Heart right ventricle (tissue), 16 donors: Measurements from ENCODE around the gene UXS1. TPM values are rescaled to one million over a fixed set of nuclear protein-coding genes. Genes with fewer than 3 reads are reported as not detected.

Experiments used
- ATAC-seq, 8 donors: fragments of 200-7000 bp; cut with Tn5 transposase; one replicate each; pipeline ENCODE4 v1.9.1; 2020; ENCODE audit warnings: mild to moderate bottlenecking in 8 of 8, moderate library complexity in 8 of 8, moderate number of reproducible peaks in 1 of 8
- DNase-seq, 2 donors: peaks; one replicate each; pipeline ENCODE4 v3.0.0-alpha.2; 2020
- H3K27ac ChIP-seq, 10 donors: fragments of 200-600 bp; sonication (generic) in 2 of 10; one replicate each; pipeline versions ENCODE4 v1.5.0 to v1.8.0; 2020 to 2022; ENCODE audit warnings: mild to moderate bottlenecking in 3 of 10
- H3K27me3 ChIP-seq, 7 donors: fragments of 200-600 bp; one replicate each; pipeline ENCODE4 v1.8.0; 2021 to 2022; ENCODE audit warnings: mild to moderate bottlenecking in 2 of 7
- H3K36me3 ChIP-seq, 9 donors: fragments of 200-600 bp; sonication (generic) in 1 of 9; one replicate each; pipeline versions ENCODE4 v1.5.0 to v1.8.0; 2020 to 2022; ENCODE audit warnings: mild to moderate bottlenecking in 2 of 9
- H3K4me1 ChIP-seq, 9 donors: fragments of 200-600 bp; sonication (generic) in 1 of 9; one replicate each; pipeline versions ENCODE4 v1.5.0 to v1.8.0; 2020 to 2022; ENCODE audit warnings: mild to moderate bottlenecking in 4 of 9
- H3K4me3 ChIP-seq, 10 donors: fragments of 200-600 bp; sonication (generic) in 2 of 10; one replicate each; pipeline versions ENCODE4 v1.5.0 to v1.8.0; 2020 to 2022; ENCODE audit warnings: mild to moderate bottlenecking in 7 of 10, moderate library complexity in 2 of 10
- H3K9me3 ChIP-seq, 11 donors: fragments of 200-600 bp in 10 of 11; sonication (generic) in 2 of 11; one replicate each; pipeline versions ENCODE4 v1.5.0 to v1.8.0; 2013 to 2022; ENCODE audit warnings: mild to moderate bottlenecking in 2 of 11, control low read depth in 1 of 11, moderate library complexity in 1 of 11
- WGBS, 2 donors: extraction: QIAGEN DNeasy Blood & Tissue Kit; methylation state at CpG; one replicate each; pipeline ENCODE4 v1.1.7; 2013; ENCODE audit warnings: inconsistent platforms in 1 of 2; 5-methylcytosine and 5-hydroxymethylcytosine counted together
- intact Hi-C, 10 donors: fragments of 100-400 bp; cut with DNase I; formaldehyde crosslinking; loops; one replicate each; pipeline versions ENCODE4 v1.11.1 to v1.14.2; 2022
- polyA plus RNA-seq, 2 donors: library from polyadenylated mRNA; stranded (reverse); fragments of 200-250 nt; gene quantifications; one replicate each; pipeline ENCODE4 v1.2.3, GENCODE V29; 2013
- total RNA-seq, 10 donors: library from RNA; stranded (reverse); fragmentation: NEBNext Ultra II Directional in 3 of 10; extraction: Animal tissue kit (Norgen Biotek cat#: 25700) in 3 of 10; gene quantifications; one replicate each; pipeline versions ENCODE4 v1.2.1 to v1.2.4, GENCODE V29; 2021 to 2023
- TF ChIP-seq, protein P1 (sequence below), 9 donors: fragments of 200-600 bp; sonication (generic) in 2 of 9; IDR thresholded peaks; one replicate each; pipeline versions ENCODE4 v1.5.0 to v1.8.0; 2021 to 2022; ENCODE audit warnings: antibody characterized with exemption in 9 of 9, mild to moderate bottlenecking in 5 of 9, moderate library complexity in 1 of 9
- donor health status: Arrhythmogenic right ventricular cardiomyopathy.
- donor health status: ischemic (EF 13 %, LVEDD 7.1; RV severe dilation, severe dysfunction).
- donor health status: healthy with polysubstance abuse.
- donor health status: DM: no; HTN: yes; CAD: no.
- donor health status: DM: no; HTN: no; CAD: no.
- donor health status: ischemic (EF 25% LVEDD 6.9; RV normal size, moderate dysfunction).
- donor health status: ischemic (EF 25% LVEDD 5.7; RV mildly dilated, moderate dysfunction).
- donor health status: healthy.
- donor health status: DM: yes; HTN: yes; CAD: no.
- donor health status: Ischemic cardiomyopathy.
- donor health status: ischemic (EF 35%, LVEDD 5.7; RV mildly dilated, moderate dysfunction).
- donor health status: nonischemic (EF 11% LVEDD 7.7; RV severe dilation, severe dysfunction).
- donor health status: DM: yes; HTN: yes; CAD: no.
- donor health status: PGD.
- donor health status: ischemic (EF 29% LVEDD 5.4; RV normal size, mild dysfunction).
- donor health status: nonischemic (EF 23%, LVEDD 6.1; RV moderate dilation, normal function).

The UXS1 gene
- total and polyA plus RNA-seq, 12 donors = 7.1 to 35.0 (median 25.1) TPM

DNA sequence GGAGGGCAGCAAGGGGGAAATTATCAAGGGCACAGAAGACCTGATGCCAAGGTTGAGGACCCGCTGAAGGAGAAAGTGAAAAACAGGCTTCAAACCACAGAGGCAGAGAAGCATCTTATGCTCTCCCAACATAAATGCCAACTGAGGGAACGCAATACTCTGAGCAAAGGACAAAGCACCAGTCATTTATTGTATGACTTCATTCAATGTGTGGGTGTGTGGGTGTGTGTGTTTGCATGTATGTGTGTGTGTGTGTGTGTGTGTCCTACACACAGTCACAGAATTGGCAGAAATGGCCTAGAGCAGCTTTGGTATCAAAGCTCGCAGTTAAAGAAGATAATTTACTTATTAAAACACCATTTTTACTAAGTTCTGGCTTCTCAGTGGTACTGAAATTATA is 51.4 kb downstream of the UXS1 start:
- H3K9me3 ChIP-seq = no peaks in the 10 kb centered on the region
- TF ChIP-seq, protein P1, sequence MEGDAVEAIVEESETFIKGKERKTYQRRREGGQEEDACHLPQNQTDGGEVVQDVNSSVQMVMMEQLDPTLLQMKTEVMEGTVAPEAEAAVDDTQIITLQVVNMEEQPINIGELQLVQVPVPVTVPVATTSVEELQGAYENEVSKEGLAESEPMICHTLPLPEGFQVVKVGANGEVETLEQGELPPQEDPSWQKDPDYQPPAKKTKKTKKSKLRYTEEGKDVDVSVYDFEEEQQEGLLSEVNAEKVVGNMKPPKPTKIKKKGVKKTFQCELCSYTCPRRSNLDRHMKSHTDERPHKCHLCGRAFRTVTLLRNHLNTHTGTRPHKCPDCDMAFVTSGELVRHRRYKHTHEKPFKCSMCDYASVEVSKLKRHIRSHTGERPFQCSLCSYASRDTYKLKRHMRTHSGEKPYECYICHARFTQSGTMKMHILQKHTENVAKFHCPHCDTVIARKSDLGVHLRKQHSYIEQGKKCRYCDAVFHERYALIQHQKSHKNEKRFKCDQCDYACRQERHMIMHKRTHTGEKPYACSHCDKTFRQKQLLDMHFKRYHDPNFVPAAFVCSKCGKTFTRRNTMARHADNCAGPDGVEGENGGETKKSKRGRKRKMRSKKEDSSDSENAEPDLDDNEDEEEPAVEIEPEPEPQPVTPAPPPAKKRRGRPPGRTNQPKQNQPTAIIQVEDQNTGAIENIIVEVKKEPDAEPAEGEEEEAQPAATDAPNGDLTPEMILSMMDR (IDR thresholded peaks at IDR 0.05) = no peak
- DNase-seq (no peak), ATAC-seq (no peak)
- no peak overlapping the region for H3K27ac ChIP-seq
- intact Hi-C loops = no loop called here
- H3K4me3 ChIP-seq = no peak overlapping the region
- H3K27me3 ChIP-seq = no peaks in the 10 kb centered on the region
- 85 to 92% methylated on average over 3 of the region's 3 CpGs for WGBS, 2 donors
- peaks cover 0 to 16% (median 0%) of the 10 kb centered on the region in 9 donors for H3K36me3 ChIP-seq
- peaks cover 0 to 33% (median 15%) of the 10 kb centered on the region in 9 donors for H3K4me1 ChIP-seq

DNA sequence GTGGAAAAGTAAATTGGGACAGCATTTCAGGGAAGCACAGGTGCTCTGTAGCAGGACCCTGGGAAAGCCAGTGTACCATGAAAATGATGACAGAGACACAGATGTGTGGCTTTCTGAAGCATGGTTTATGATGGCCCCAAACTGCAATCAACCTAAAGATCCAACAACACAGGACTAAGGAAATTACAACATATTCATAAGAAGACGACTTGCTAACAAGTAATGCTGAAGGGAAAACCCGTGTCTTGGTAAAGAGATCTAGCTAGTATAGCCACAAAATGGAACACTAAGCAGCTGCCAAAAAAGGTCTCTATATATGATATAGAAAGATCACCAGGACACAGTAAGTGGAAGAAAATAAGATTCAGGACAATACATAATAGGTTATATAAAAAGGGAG is 53.2 kb downstream of the UXS1 start:
- intact Hi-C loops = no loop called here

DNA sequence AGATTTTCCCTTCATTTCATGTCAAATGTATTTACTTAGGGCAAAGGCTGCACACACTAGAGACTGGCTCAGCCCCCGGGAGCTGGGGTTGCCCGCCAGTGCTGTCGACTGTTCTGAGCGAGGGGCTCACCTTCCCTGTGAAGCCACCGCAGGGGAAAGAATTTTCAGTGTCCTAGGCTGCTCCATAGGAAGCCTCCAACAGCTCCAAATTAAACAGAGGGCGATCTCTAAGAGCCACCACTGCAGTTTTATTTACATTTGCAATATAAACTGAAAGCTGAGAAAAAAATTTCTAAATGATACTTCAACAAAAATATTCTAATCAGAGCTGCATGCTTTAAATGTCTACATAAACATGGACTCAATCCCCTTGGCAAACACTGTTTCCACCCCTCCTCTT is 54.0 kb downstream of the UXS1 start:
- ATAC-seq (no peak), DNase-seq (no peak)
- Histone ChIP-seq H3K27ac (no peak overlapping the region), H3K4me3 (no peak overlapping the region), H3K36me3 (peaks cover 0 to 8% (median 0%) of the 10 kb centered on the region in 9 donors), H3K9me3 (no peaks in the 10 kb centered on the region), H3K27me3 (no peaks in the 10 kb centered on the region), H3K4me1 (peaks cover 0 to 38% (median 15%) of the 10 kb centered on the region in 9 donors)
- 94 to 95% methylated on average over 6 of the region's 6 CpGs for WGBS, 2 donors
- TF ChIP-seq, protein P1 (IDR thresholded peaks at IDR 0.05) = no peak
- intact Hi-C loops = no loop called here

More for the DNA sequence above, 53.2 kb downstream of the UXS1 start:
- Histone ChIP-seq H3K9me3 (no peaks in the 10 kb centered on the region), H3K27ac (no peak overlapping the region), H3K27me3 (no peaks in the 10 kb centered on the region), H3K36me3 (peaks cover 0 to 14% (median 0%) of the 10 kb centered on the region in 9 donors), H3K4me1 (peaks cover 0 to 38% (median 15%) of the 10 kb centered on the region in 9 donors), H3K4me3 (no peak overlapping the region)
- WGBS, 2 donors = 72 to 74% methylated on average over 2 of the region's 2 CpGs
- TF ChIP-seq, protein P1 (IDR thresholded peaks at IDR 0.05) = no peak
- DNase-seq (no peak), ATAC-seq (no peak)

DNA sequence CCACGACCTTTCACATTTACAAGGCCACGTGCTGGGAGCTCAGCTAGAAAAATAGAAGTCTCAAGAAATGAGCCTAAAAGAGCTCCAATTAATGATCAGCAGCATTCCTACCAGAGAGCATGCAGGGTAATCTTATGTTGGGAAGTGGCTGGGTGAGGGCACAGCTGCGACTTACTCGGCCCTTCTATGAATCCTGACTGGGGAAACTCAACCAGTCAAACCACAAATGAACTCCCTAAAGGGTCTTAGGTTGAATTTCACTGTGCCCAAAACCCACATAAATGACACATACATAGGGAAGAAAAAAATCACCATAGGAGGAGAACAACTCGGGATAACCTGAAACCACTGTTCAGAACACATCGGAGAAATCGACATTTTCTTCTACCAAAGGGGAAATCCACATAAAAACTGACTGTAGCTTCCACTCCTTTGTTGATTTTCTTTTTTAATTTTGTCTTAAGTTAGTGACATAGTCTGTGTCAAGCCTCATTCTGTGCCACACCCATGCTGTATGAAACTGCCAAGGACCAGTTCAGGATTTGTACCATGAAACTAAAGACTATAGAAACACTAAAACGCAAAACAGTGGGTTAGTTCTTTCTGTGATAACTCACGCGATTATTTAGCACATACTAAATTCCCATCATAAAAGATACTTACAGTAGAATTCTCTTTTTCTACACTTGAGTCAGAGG is 54.7 kb downstream of the UXS1 start:
- no peak for DNase-seq
- no peaks in the 10 kb centered on the region for H3K9me3 ChIP-seq
- peak overlapping the region in 7 of 10 donors; percentile 46 to 76 (median 61) for H3K27ac ChIP-seq
- TF ChIP-seq, protein P1 (IDR thresholded peaks at IDR 0.05) = no peak
- H3K4me3 ChIP-seq = no peak overlapping the region
- peaks cover 0 to under 1% (median 0%) of the 10 kb centered on the region in 9 donors for H3K36me3 ChIP-seq
- intact Hi-C loops = no loop called here
- peaks cover 0 to 38% (median 15%) of the 10 kb centered on the region in 9 donors for H3K4me1 ChIP-seq
- H3K27me3 ChIP-seq = no peaks in the 10 kb centered on the region
- WGBS, 2 donors = 83 to 86% methylated on average over 10 of the region's 10 CpGs
- peak in 1 of 8 donors; percentile 6 for ATAC-seq
